ENCODE measurements around the gene CD300LD.

DNA sequence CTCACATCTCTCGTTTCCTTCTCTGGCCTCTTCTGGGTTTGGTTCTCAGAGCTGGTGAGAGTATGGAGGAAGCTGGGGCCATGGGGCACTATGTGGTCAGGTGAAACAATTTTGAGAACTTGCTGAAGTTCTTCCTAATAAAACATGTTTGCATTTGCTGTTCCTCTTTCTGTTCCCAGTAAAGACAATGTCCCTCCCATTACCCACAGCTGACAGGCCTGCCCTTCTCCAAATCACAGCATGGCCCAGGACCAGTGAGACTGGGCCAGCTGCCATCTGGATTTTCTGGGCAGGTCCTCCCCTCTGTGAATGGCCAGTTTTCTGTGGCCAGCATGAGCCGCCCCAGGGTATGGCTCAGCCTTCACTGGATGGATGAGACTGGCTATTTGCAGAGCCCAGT lies 24.7 kb downstream of the CD300LD start, which contains the start of gene CD300H:
- no peak for TF ChIP-seq POLR2AphosphoS5 (IDR thresholded peaks at IDR 0.05; ENCODE audit: low read depth, low read length)
- TF ChIP-seq, protein P1, sequence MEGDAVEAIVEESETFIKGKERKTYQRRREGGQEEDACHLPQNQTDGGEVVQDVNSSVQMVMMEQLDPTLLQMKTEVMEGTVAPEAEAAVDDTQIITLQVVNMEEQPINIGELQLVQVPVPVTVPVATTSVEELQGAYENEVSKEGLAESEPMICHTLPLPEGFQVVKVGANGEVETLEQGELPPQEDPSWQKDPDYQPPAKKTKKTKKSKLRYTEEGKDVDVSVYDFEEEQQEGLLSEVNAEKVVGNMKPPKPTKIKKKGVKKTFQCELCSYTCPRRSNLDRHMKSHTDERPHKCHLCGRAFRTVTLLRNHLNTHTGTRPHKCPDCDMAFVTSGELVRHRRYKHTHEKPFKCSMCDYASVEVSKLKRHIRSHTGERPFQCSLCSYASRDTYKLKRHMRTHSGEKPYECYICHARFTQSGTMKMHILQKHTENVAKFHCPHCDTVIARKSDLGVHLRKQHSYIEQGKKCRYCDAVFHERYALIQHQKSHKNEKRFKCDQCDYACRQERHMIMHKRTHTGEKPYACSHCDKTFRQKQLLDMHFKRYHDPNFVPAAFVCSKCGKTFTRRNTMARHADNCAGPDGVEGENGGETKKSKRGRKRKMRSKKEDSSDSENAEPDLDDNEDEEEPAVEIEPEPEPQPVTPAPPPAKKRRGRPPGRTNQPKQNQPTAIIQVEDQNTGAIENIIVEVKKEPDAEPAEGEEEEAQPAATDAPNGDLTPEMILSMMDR (IDR thresholded peaks at IDR 0.05) = no peak
- no peak for TF ChIP-seq RCOR1 (IDR thresholded peaks at IDR 0.05; ENCODE audit: low read length)
- TF ChIP-seq, protein P2, sequence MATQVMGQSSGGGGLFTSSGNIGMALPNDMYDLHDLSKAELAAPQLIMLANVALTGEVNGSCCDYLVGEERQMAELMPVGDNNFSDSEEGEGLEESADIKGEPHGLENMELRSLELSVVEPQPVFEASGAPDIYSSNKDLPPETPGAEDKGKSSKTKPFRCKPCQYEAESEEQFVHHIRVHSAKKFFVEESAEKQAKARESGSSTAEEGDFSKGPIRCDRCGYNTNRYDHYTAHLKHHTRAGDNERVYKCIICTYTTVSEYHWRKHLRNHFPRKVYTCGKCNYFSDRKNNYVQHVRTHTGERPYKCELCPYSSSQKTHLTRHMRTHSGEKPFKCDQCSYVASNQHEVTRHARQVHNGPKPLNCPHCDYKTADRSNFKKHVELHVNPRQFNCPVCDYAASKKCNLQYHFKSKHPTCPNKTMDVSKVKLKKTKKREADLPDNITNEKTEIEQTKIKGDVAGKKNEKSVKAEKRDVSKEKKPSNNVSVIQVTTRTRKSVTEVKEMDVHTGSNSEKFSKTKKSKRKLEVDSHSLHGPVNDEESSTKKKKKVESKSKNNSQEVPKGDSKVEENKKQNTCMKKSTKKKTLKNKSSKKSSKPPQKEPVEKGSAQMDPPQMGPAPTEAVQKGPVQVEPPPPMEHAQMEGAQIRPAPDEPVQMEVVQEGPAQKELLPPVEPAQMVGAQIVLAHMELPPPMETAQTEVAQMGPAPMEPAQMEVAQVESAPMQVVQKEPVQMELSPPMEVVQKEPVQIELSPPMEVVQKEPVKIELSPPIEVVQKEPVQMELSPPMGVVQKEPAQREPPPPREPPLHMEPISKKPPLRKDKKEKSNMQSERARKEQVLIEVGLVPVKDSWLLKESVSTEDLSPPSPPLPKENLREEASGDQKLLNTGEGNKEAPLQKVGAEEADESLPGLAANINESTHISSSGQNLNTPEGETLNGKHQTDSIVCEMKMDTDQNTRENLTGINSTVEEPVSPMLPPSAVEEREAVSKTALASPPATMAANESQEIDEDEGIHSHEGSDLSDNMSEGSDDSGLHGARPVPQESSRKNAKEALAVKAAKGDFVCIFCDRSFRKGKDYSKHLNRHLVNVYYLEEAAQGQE (IDR thresholded peaks at IDR 0.05; ENCODE audit: low read depth, low read length) = no peak
- no peak for TF ChIP-seq RXRA (IDR thresholded peaks at IDR 0.05; ENCODE audit: borderline replicate concordance, low read depth)
- no peak for TF ChIP-seq FOSL2 (IDR thresholded peaks at IDR 0.05; ENCODE audit: borderline replicate concordance, low read depth)
- TF ChIP-seq TAF1 (IDR thresholded peaks at IDR 0.05; ENCODE audit: borderline replicate concordance, low read depth, low read length) = no peak
- no peak for TF ChIP-seq CHD2 (IDR thresholded peaks at IDR 0.05; ENCODE audit: low read length, partially characterized antibody)
- TF ChIP-seq, protein P3, sequence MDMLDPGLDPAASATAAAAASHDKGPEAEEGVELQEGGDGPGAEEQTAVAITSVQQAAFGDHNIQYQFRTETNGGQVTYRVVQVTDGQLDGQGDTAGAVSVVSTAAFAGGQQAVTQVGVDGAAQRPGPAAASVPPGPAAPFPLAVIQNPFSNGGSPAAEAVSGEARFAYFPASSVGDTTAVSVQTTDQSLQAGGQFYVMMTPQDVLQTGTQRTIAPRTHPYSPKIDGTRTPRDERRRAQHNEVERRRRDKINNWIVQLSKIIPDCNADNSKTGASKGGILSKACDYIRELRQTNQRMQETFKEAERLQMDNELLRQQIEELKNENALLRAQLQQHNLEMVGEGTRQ (IDR thresholded peaks at IDR 0.05; ENCODE audit: borderline replicate concordance, low read depth, low read length) = no peak
- no peak for TF ChIP-seq GABPA (IDR thresholded peaks at IDR 0.05; ENCODE audit: low read depth)
- TF ChIP-seq, protein P4, sequence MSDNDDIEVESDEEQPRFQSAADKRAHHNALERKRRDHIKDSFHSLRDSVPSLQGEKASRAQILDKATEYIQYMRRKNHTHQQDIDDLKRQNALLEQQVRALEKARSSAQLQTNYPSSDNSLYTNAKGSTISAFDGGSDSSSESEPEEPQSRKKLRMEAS (IDR thresholded peaks at IDR 0.05; ENCODE audit: low read depth) = no peak
